GM18861 (cell line): ENCODE data around the gene ABLIM2.

Experiments used
- ATAC-seq: cut with Tn5 transposase; IDR thresholded peaks from one replicate; pipeline ENCODE4 v1.9.1; 2021; ENCODE audit not compliant: unreplicated experiment

The ABLIM2 gene

GRCh38 chr4:8050555-8051206 lies 107.9 kb downstream of the ABLIM2 start:
- no peak for ATAC-seq

GRCh38 chr4:8050180-8050554 lies 108.4 kb downstream of the ABLIM2 start:
- ATAC-seq = no peak

- no peak for ATAC-seq
These were observed 109.5 kb downstream of the ABLIM2 start for GRCh38 chr4:8048856-8049676.

- no peak for ATAC-seq
These were observed 110.6 kb downstream of the ABLIM2 start for GRCh38 chr4:8047837-8048678.

- no peak for ATAC-seq
These were observed 111.6 kb downstream of the ABLIM2 start for GRCh38 chr4:8046925-8047541.

- no peak for ATAC-seq
These were observed 112.7 kb downstream of the ABLIM2 start for GRCh38 chr4:8045909-8046308.

GRCh38 chr4:8044699-8045098 lies 113.9 kb downstream of the ABLIM2 start:
- no peak for ATAC-seq

- ATAC-seq = no peak
These were observed 114.4 kb downstream of the ABLIM2 start for GRCh38 chr4:8044244-8044643.

- no peak for ATAC-seq
These were observed 115.0 kb downstream of the ABLIM2 start for GRCh38 chr4:8043596-8043995.

GRCh38 chr4:8041868-8042267 lies 116.7 kb downstream of the ABLIM2 start:
- ATAC-seq = no peak

GRCh38 chr4:8041172-8041571 lies 117.4 kb downstream of the ABLIM2 start:
- ATAC-seq = no peak

GRCh38 chr4:8040607-8041006 lies 118.0 kb downstream of the ABLIM2 start:
- no peak for ATAC-seq

- no peak for ATAC-seq
These were observed 118.8 kb downstream of the ABLIM2 start for GRCh38 chr4:8039853-8040252.

- ATAC-seq = no peak
These were observed 119.3 kb downstream of the ABLIM2 start for GRCh38 chr4:8039290-8039689.

GRCh38 chr4:8038719-8039251 lies 119.8 kb downstream of the ABLIM2 start:
- ATAC-seq = no peak

GRCh38 chr4:8038083-8038482 lies 120.5 kb downstream of the ABLIM2 start:
- ATAC-seq = no peak

GRCh38 chr4:8037150-8037769 lies 121.4 kb downstream of the ABLIM2 start:
- ATAC-seq = no peak

GRCh38 chr4:8035371-8035780 lies 123.2 kb downstream of the ABLIM2 start:
- ATAC-seq = no peak

- no peak for ATAC-seq
These were observed 124.6 kb downstream of the ABLIM2 start for GRCh38 chr4:8033829-8034528.
